Spleen (tissue), 11 donors: ENCODE measurements around the gene GLB1L. TPM values are rescaled to one million over a fixed set of nuclear protein-coding genes. Genes with fewer than 3 reads are reported as not detected.

Experiments
- DNase-seq: peaks from one replicate; pipeline ENCODE4 v3.0.0-alpha.2; 2020
- H3K27ac ChIP-seq, 8 donors: fragments of 200-600 bp; sonication (generic) in 7 of 8; 1 replicate in 4 of 8; 2 replicates in 4 of 8; pipeline versions ENCODE4 v1.5.0 to v1.8.0; 2016 to 2021; ENCODE audit warnings: inconsistent platforms in 4 of 8, mild to moderate bottlenecking in 4 of 8, moderate library complexity in 1 of 8
- H3K27me3 ChIP-seq, 7 donors: fragments of 200-600 bp; sonication (generic) in 6 of 7; replicated peaks in 1 of 7; 1 replicate in 4 of 7; 2 replicates in 3 of 7; pipeline versions ENCODE4 v1.5.0 to v1.8.0; 2016 to 2021; ENCODE audit warnings: inconsistent platforms in 3 of 7, mild to moderate bottlenecking in 1 of 7
- H3K36me3 ChIP-seq, 6 donors: fragments of 200-600 bp; sonication (generic) in 5 of 6; 1 replicate in 4 of 6; 2 replicates in 2 of 6; pipeline versions ENCODE4 v1.5.0 to v1.8.0; 2016 to 2021; ENCODE audit warnings: inconsistent platforms in 2 of 6
- H3K4me1 ChIP-seq, 6 donors: fragments of 200-600 bp; sonication (generic) in 5 of 6; 1 replicate in 3 of 6; 2 replicates in 3 of 6; pipeline versions ENCODE4 v1.5.0 to v1.8.0; 2016 to 2021; ENCODE audit warnings: inconsistent platforms in 3 of 6
- H3K4me3 ChIP-seq, 8 donors: fragments of 200-600 bp; sonication (generic) in 7 of 8; 1 replicate in 4 of 8; 2 replicates in 4 of 8; pipeline versions ENCODE4 v1.5.0 to v1.8.0; 2016 to 2021; ENCODE audit warnings: inconsistent platforms in 4 of 8, mild to moderate bottlenecking in 4 of 8, moderate library complexity in 2 of 8
- H3K9me3 ChIP-seq, 8 donors: fragments of 200-600 bp; sonication (generic) in 7 of 8; 1 replicate in 4 of 8; 2 replicates in 4 of 8; pipeline versions ENCODE4 v1.5.0 to v1.8.0; 2016 to 2021; ENCODE audit warnings: inconsistent platforms in 4 of 8
- CTCF ChIP-seq, 11 experiments: fragments of 200-600 bp in 7 of 11; fragments of 450-650 bp in 4 of 11; sonication (generic) in 4 of 11; IDR thresholded peaks in 8 of 11; conservative IDR thresholded peaks in 3 of 11; 1 replicate in 7 of 11; 2 replicates in 4 of 11; pipeline versions ENCODE4 v1.4.0 to v1.8.0; 2016 to 2021; ENCODE audit warnings: antibody characterized with exemption in 11 of 11, inconsistent platforms in 4 of 11, mild to moderate bottlenecking in 1 of 11
- POLR2A ChIP-seq, 3 donors: fragments of 450-650 bp; IDR thresholded peaks; one replicate each; pipeline ENCODE4 v1.5.1; 2017; ENCODE audit warnings: antibody characterized with exemption in 3 of 3, mild to moderate bottlenecking in 1 of 3
- POLR2AphosphoS5 ChIP-seq, 3 donors: sonication (generic); formaldehyde crosslinking; IDR thresholded peaks; one replicate each; pipeline ENCODE4 v1.5.1; 2017; ENCODE audit warnings: antibody characterized with exemption in 3 of 3
- WGBS, 5 donors: extraction: QIAGEN DNeasy Blood & Tissue Kit in 3 of 5; methylation state at CpG; one replicate each; pipeline versions ENCODE4 v1.1.5 to v1.1.7; 2013 to 2018; 5-methylcytosine and 5-hydroxymethylcytosine counted together
- intact Hi-C: fragments of 100-400 bp; cut with DNase I; formaldehyde crosslinking; loops from one replicate; pipeline ENCODE4 v1.15.0; 2023; ENCODE audit warnings: low total_unique reads
- polyA plus RNA-seq, 3 donors: library from polyadenylated mRNA; stranded (reverse); fragments of 200-250 nt; gene quantifications; one replicate each; pipeline ENCODE4 v1.2.1, GENCODE V29; 2013
- total RNA-seq, 7 donors: library from RNA; depleted of rRNA in 3 of 7; stranded (reverse); fragments of >200 nt in 3 of 7; fragmentation: NEBNext Ultra II Directional in 4 of 7; extraction: Animal tissue kit (Norgen Biotek cat#: 25700) in 4 of 7; gene quantifications; one replicate each; pipeline versions ENCODE4 v1.1.0 to v1.2.1, GENCODE V29; 2016 to 2021
- donor health status: healthy with polysubstance abuse.
- donor health status: DM: no; HTN: no; CAD: no; lungs with moderate emphysema.
- donor health status: DM: no; HTN: no; CAD: no.
- donor health status: Bipolar disorder and iron deficiency.
- donor health status: healthy.
- donor health status: DM: no; HTN: no; CAD: no.
- donor health status: DM: yes; HTN: yes; CAD: no.

Gene GLB1L
- total and polyA plus RNA-seq, 10 donors = 2.3 to 9.6 (median 7.5) TPM

- H3K36me3 ChIP-seq = peaks cover 0 to 47% (median 39%) of the 10 kb centered on the region in 6 donors
- DNase-seq = no peak
- H3K4me1 ChIP-seq = peaks cover 26 to 80% (median 48%) of the 10 kb centered on the region in 6 donors
- WGBS, 5 donors = 53 to 60% (median 57%) methylated on average over 11 to 12 of the region's 12 CpGs
- H3K27ac ChIP-seq = peak overlapping the region; percentile 94 to 99 (median 98)
- no peaks in the 10 kb centered on the region for H3K9me3 ChIP-seq
- H3K27me3 ChIP-seq = no peaks in the 10 kb centered on the region
- H3K4me3 ChIP-seq = peak overlapping the region; percentile 39 to 78 (median 58)
- intact Hi-C loops = loop anchor here (5.0 kb wide), 1 partner anchor 53 kb away; the partner anchor contains the start of genes ANKZF1 and ATG9A
- peak in 1 of 3 donors; percentile 60 for TF ChIP-seq POLR2AphosphoS5 (IDR thresholded peaks at IDR 0.05)
- peak in 1 of 3 donors; percentile 33 for TF ChIP-seq POLR2A (IDR thresholded peaks at IDR 0.05)
- TF ChIP-seq CTCF (IDR thresholded peaks at IDR 0.05 in 8 of 11, conservative IDR thresholded peaks at IDR 0.05 in 3 of 11) = peak in 7 of 11 experiments; percentile 20 to 55 (median 41)
Measured at GRCh38 chr2:219279916-219280516, 34.8 kb upstream of the GLB1L start.

GRCh38 chr2:219279151-219279915, 34.1 kb upstream of the GLB1L start, which contains the start of gene DNAJB2:
TSS of gene DNAJB2 (plus strand) at chr2:219279366. CDS start at chr2:219279834, 468 bp downstream.
- peak; percentile 100 for DNase-seq
- Histone ChIP-seq H3K4me3 (peak within 1 kb of the TSS; percentile 39 to 78 (median 58)), H3K9me3 (no peaks in the 10 kb centered on the region), H3K27me3 (no peaks in the 10 kb centered on the region), H3K4me1 (peaks cover 26 to 73% (median 44%) of the 10 kb centered on the region in 6 donors), H3K36me3 (peaks cover 0 to 40% (median 32%) of the 10 kb centered on the region in 6 donors), H3K27ac (peak within 1 kb of the TSS; percentile 94 to 99 (median 98))
- TF ChIP-seq POLR2AphosphoS5 (IDR thresholded peaks at IDR 0.05) = peak; percentile 97 to 99 (median 98)
- peak; percentile 42 to 97 (median 88) for TF ChIP-seq POLR2A (IDR thresholded peaks at IDR 0.05)
- TF ChIP-seq CTCF (IDR thresholded peaks at IDR 0.05 in 8 of 11, conservative IDR thresholded peaks at IDR 0.05 in 3 of 11) = peak in 1 of 11 experiments; percentile 37
- 0 to 1% (median 1%) methylated on average over 31 to 65 of the region's 65 CpGs for WGBS, 5 donors
- intact Hi-C loops = loop anchor here (5.0 kb wide), 1 partner anchor 52 kb away; the partner anchor contains the start of genes ANKZF1 and ATG9A

GRCh38 chr2:219278655-219279150, 33.5 kb upstream of the GLB1L start:
- WGBS, 5 donors = 5 to 9% (median 8%) methylated on average over 9 of the region's 9 CpGs

More at GRCh38 chr2:219278655-219279150, 33.5 kb upstream of the GLB1L start:
- intact Hi-C loops = loop anchor here (5.0 kb wide), 1 partner anchor 51 kb away; the partner anchor contains the start of genes ANKZF1 and ATG9A
- peaks cover 0 to 34% (median 26%) of the 10 kb centered on the region in 6 donors for H3K36me3 ChIP-seq
- peak overlapping the region; percentile 94 to 99 (median 98) for H3K27ac ChIP-seq
- TF ChIP-seq CTCF (IDR thresholded peaks at IDR 0.05 in 8 of 11, conservative IDR thresholded peaks at IDR 0.05 in 3 of 11) (no peak), POLR2AphosphoS5 (IDR thresholded peaks at IDR 0.05) (no peak), POLR2A (IDR thresholded peaks at IDR 0.05) (no peak)
- H3K27me3 ChIP-seq = no peaks in the 10 kb centered on the region
- H3K4me1 ChIP-seq = peaks cover 26 to 67% (median 41%) of the 10 kb centered on the region in 6 donors
- no peaks in the 10 kb centered on the region for H3K9me3 ChIP-seq
- peak overlapping the region; percentile 16 to 78 (median 58) for H3K4me3 ChIP-seq
- no peak for DNase-seq
